Upper lobe of left lung (tissue), 6 donors: ENCODE measurements around the gene WNK2. TPM values are rescaled to one million over a fixed set of nuclear protein-coding genes. Genes with fewer than 3 reads are reported as not detected.
A peak's percentile ranks its signal among the peaks of the same experiment; 100 is the strongest.

Source experiments
- ATAC-seq, 2 donors: fragments of 200-7000 bp; cut with Tn5 transposase; one replicate each; pipeline ENCODE4 v1.9.1; 2022; ENCODE audit warnings: mild to moderate bottlenecking in 2 of 2, moderate library complexity in 2 of 2; ENCODE audit not compliant: low FRiP score in 2 of 2
- DNase-seq, 2 donors: peaks; one replicate each; pipeline ENCODE4 v3.0.0-alpha.2; 2019 to 2020
- H3K27ac ChIP-seq, 4 donors: fragments of 200-600 bp; sonication (generic); one replicate each; pipeline ENCODE4 v1.5.1; 2016 to 2019
- H3K27me3 ChIP-seq, 4 donors: fragments of 200-600 bp; sonication (generic); one replicate each; pipeline ENCODE4 v1.5.1; 2017 to 2019
- H3K36me3 ChIP-seq, 4 donors: fragments of 200-600 bp; sonication (generic); one replicate each; pipeline ENCODE4 v1.5.1; 2016 to 2019
- H3K4me1 ChIP-seq, 4 donors: fragments of 200-600 bp; sonication (generic); one replicate each; pipeline ENCODE4 v1.5.1; 2018 to 2019
- H3K4me3 ChIP-seq, 4 donors: fragments of 200-600 bp; sonication (generic); one replicate each; pipeline ENCODE4 v1.5.1; 2017 to 2019; ENCODE audit warnings: mild to moderate bottlenecking in 2 of 4, moderate library complexity in 1 of 4
- H3K9me3 ChIP-seq, 4 donors: fragments of 200-600 bp; sonication (generic); one replicate each; pipeline ENCODE4 v1.5.1; 2018 to 2019
- CTCF ChIP-seq, 6 experiments: fragments of 450-650 bp in 4 of 6; fragments of 200-600 bp in 2 of 6; sonication (generic) in 2 of 6; IDR thresholded peaks; one replicate each; pipeline ENCODE4 v1.5.1; 2016 to 2019; ENCODE audit warnings: antibody characterized with exemption in 6 of 6
- EP300 ChIP-seq, 4 donors: sonication (generic); formaldehyde crosslinking; IDR thresholded peaks; one replicate each; pipeline ENCODE4 v1.5.1; 2017; ENCODE audit warnings: antibody characterized with exemption in 4 of 4, control low read depth in 2 of 4
- POLR2A ChIP-seq, 4 donors: fragments of 450-650 bp; IDR thresholded peaks; one replicate each; pipeline ENCODE4 v1.5.1; 2016 to 2017; ENCODE audit warnings: antibody characterized with exemption in 4 of 4, mild to moderate bottlenecking in 2 of 4
- POLR2AphosphoS5 ChIP-seq, 2 donors: sonication (generic); formaldehyde crosslinking; IDR thresholded peaks; one replicate each; pipeline ENCODE4 v1.5.1; 2017; ENCODE audit warnings: antibody characterized with exemption in 2 of 2
- WGBS, 2 donors: methylation state at CpG; one replicate each; pipeline ENCODE4 v1.1.5; 2017 to 2018; 5-methylcytosine and 5-hydroxymethylcytosine counted together
- total RNA-seq, 6 donors: library from RNA; depleted of rRNA in 4 of 6; stranded (reverse); fragments of >200 nt in 4 of 6; gene quantifications; one replicate each; pipeline versions ENCODE4 v1.1.0 to v1.2.1, GENCODE V29; 2016 to 2021
- donor health status: DM: no; HTN: no; CAD: no; lungs with moderate emphysema.
- donor health status: DM: no; HTN: yes; CAD: no; lungs with severe emphysema.

The WNK2 gene
- total RNA-seq, 6 donors from 2014 or later: 1.1 to 11.5 (median 7.3) TPM

- WGBS, 2 donors: 87 to 93% methylated on average over 11 of the region's 11 CpGs
- no peaks in the 10 kb centered on the region for H3K4me1 ChIP-seq
- no peaks in the 10 kb centered on the region for H3K36me3 ChIP-seq
- H3K9me3 ChIP-seq: no peaks in the 10 kb centered on the region
- ATAC-seq (no peak), DNase-seq (no peak)
- no peak overlapping the region for H3K27ac ChIP-seq
- H3K4me3 ChIP-seq: no peak overlapping the region
- H3K27me3 ChIP-seq: no peaks in the 10 kb centered on the region
- TF ChIP-seq POLR2A (IDR thresholded peaks at IDR 0.05): no peak
- TF ChIP-seq CTCF (IDR thresholded peaks at IDR 0.05): no peak
- TF ChIP-seq POLR2AphosphoS5 (IDR thresholded peaks at IDR 0.05): no peak
- TF ChIP-seq EP300 (IDR thresholded peaks at IDR 0.05): no peak
Measured at GRCh38 chr9:93203026-93203717, 19.2 kb downstream of the WNK2 start.

GRCh38 chr9:93203718-93204469 is 20.0 kb downstream of the WNK2 start:
- DNase-seq (no peak), ATAC-seq (no peak)
- H3K27ac ChIP-seq: no peak overlapping the region
- no peak overlapping the region for H3K4me3 ChIP-seq
- H3K27me3 ChIP-seq: no peaks in the 10 kb centered on the region
- no peaks in the 10 kb centered on the region for H3K36me3 ChIP-seq
- H3K4me1 ChIP-seq: no peaks in the 10 kb centered on the region
- H3K9me3 ChIP-seq: no peaks in the 10 kb centered on the region
- TF ChIP-seq POLR2AphosphoS5 (IDR thresholded peaks at IDR 0.05): no peak
- TF ChIP-seq POLR2A (IDR thresholded peaks at IDR 0.05): no peak
- TF ChIP-seq CTCF (IDR thresholded peaks at IDR 0.05): no peak
- no peak for TF ChIP-seq EP300 (IDR thresholded peaks at IDR 0.05)
- 87 to 93% methylated on average over 13 to 15 of the region's 15 CpGs for WGBS, 2 donors

- TF ChIP-seq EP300 (IDR thresholded peaks at IDR 0.05): no peak
- no peak for TF ChIP-seq CTCF (IDR thresholded peaks at IDR 0.05)
- no peak for TF ChIP-seq POLR2A (IDR thresholded peaks at IDR 0.05)
- TF ChIP-seq POLR2AphosphoS5 (IDR thresholded peaks at IDR 0.05): no peak
- Histone ChIP-seq H3K9me3 (no peaks in the 10 kb centered on the region), H3K4me1 (no peaks in the 10 kb centered on the region), H3K27ac (no peak overlapping the region), H3K36me3 (no peaks in the 10 kb centered on the region), H3K27me3 (no peaks in the 10 kb centered on the region), H3K4me3 (no peak overlapping the region)
- ATAC-seq: no peak
- 74 to 77% methylated on average over 3 to 4 of the region's 4 CpGs for WGBS, 2 donors
- DNase-seq: peak in 1 of 2 donors; percentile 34
Measured at GRCh38 chr9:93204470-93205043, 20.6 kb downstream of the WNK2 start.

- 38 to 47% methylated on average over 13 to 14 of the region's 14 CpGs for WGBS, 2 donors
- Histone ChIP-seq H3K4me3 (no peak overlapping the region), H3K4me1 (no peaks in the 10 kb centered on the region), H3K9me3 (no peaks in the 10 kb centered on the region), H3K36me3 (no peaks in the 10 kb centered on the region), H3K27ac (no peak overlapping the region), H3K27me3 (no peaks in the 10 kb centered on the region)
- ATAC-seq (no peak), DNase-seq (peak in 1 of 2 donors; percentile 60)
- no peak for TF ChIP-seq POLR2AphosphoS5 (IDR thresholded peaks at IDR 0.05)
- TF ChIP-seq EP300 (IDR thresholded peaks at IDR 0.05): no peak
- no peak for TF ChIP-seq POLR2A (IDR thresholded peaks at IDR 0.05)
- no peak for TF ChIP-seq CTCF (IDR thresholded peaks at IDR 0.05)
Measured at GRCh38 chr9:93205045-93205768, 21.3 kb downstream of the WNK2 start.
